SK-N-SH (cell line): Measurements from ENCODE around the gene C19orf18. TPM values are rescaled to one million over a fixed set of nuclear protein-coding genes. Genes with fewer than 3 reads are reported as not detected.

ENCODE experiments used
- CTCF ChIA-PET: fragments of 300-600, 350-600 bp; formaldehyde crosslinking; extraction: SDS; loops from one replicate; lab custom pipeline; 2021; lab: Yijun Ruan, JAX
- POLR2A ChIA-PET: fragments of 350-600 bp; sonication (Branson Sonifier 250); formaldehyde crosslinking; extraction: SDS; loops from one replicate; lab custom pipeline; 2020; ENCODE audit warnings: antibody characterized with exemption, inconsistent platforms; lab: Yijun Ruan, JAX
- DNase-seq: peaks from one replicate; pipeline ENCODE4 v3.0.0; 2012
- H2AFZ ChIP-seq: fragments of 200-600 bp; sonication (generic); 2 replicates; pipeline ENCODE4 v1.8.1; 2016; ENCODE audit warnings: antibody characterized with exemption, mild to moderate bottlenecking, low read depth
- H3F3A ChIP-seq: fragments of 200-600 bp; sonication (generic); replicated peaks from 2 replicates; pipeline ENCODE3; 2016; ENCODE audit warnings: antibody characterized with exemption, mild to moderate bottlenecking; ENCODE audit not compliant: insufficient read depth
- H3K27ac ChIP-seq, 2 experiments: fragments of 200-500 bp in 1 of 2; fragments of 200-600 bp in 1 of 2; sonication (Bioruptor generic) in 1 of 2; sonication (generic), shearing (Covaris generic) in 1 of 2; 2 replicates each; pipeline versions ENCODE4 v1.5.1 to v1.6.1; 2014 to 2016; ENCODE audit warnings: low read depth in 2 of 2, inconsistent platforms in 1 of 2, low read length in 1 of 2, mild to moderate bottlenecking in 1 of 2, mixed read lengths in 1 of 2
- H3K27me3 ChIP-seq: fragments of 200-600 bp; sonication (generic), shearing (Covaris generic); 2 replicates; pipeline ENCODE4 v1.6.1; 2016; ENCODE audit warnings: mixed run types; ENCODE audit not compliant: insufficient read depth
- H3K36me3 ChIP-seq, 2 experiments: fragments of 200-500 bp in 1 of 2; fragments of 200-600 bp in 1 of 2; sonication (Bioruptor generic) in 1 of 2; sonication (generic) in 1 of 2; replicated peaks in 1 of 2; 2 replicates each; pipeline versions ENCODE3 to v1.5.1; 2014 to 2016; ENCODE audit warnings: low read length in 1 of 2, mild to moderate bottlenecking in 1 of 2; ENCODE audit not compliant: insufficient read depth in 2 of 2, control insufficient read depth in 1 of 2
- H3K4me1 ChIP-seq, 2 experiments: fragments of 200-500 bp in 1 of 2; fragments of 200-600 bp in 1 of 2; sonication (Bioruptor generic) in 1 of 2; sonication (generic), shearing (Covaris generic) in 1 of 2; 2 replicates each; pipeline versions ENCODE4 v1.5.1 to v1.6.1; 2014 to 2016; ENCODE audit warnings: low read depth in 1 of 2, low read length in 1 of 2, mixed run types in 1 of 2; ENCODE audit not compliant: insufficient read depth in 2 of 2, control insufficient read depth in 1 of 2
- H3K4me2 ChIP-seq: fragments of 200-600 bp; sonication (generic), shearing (Covaris generic); 2 replicates; pipeline ENCODE4 v1.6.1; 2017; ENCODE audit warnings: mixed run types
- H3K4me3 ChIP-seq, 2 experiments: fragments of 200-500 bp in 1 of 2; fragments of 200-600 bp in 1 of 2; sonication (Bioruptor generic) in 1 of 2; sonication (generic), shearing (Covaris generic) in 1 of 2; 2 replicates each; pipeline versions ENCODE4 v1.5.1 to v1.8.1; 2014 to 2016; ENCODE audit warnings: low read depth in 2 of 2, inconsistent platforms in 1 of 2, low read length in 1 of 2, mild to moderate bottlenecking in 1 of 2, mixed read lengths in 1 of 2, moderate library complexity in 1 of 2
- H3K79me2 ChIP-seq: fragments of 200-600 bp; sonication (generic); 2 replicates; pipeline ENCODE4 v1.8.1; 2017; ENCODE audit warnings: mild to moderate bottlenecking; ENCODE audit not compliant: insufficient read depth
- H3K9ac ChIP-seq: fragments of 200-600 bp; sonication (generic); 2 replicates; pipeline ENCODE4 v1.6.1; 2017; ENCODE audit warnings: mixed run types
- H3K9me2 ChIP-seq: fragments of 200-600 bp; sonication (generic); 2 replicates; pipeline ENCODE4 v1.6.1; 2017; ENCODE audit warnings: mixed run types
- H3K9me3 ChIP-seq: fragments of 200-600 bp; sonication (generic); 2 replicates; pipeline ENCODE4 v1.6.1; 2017; ENCODE audit warnings: mixed run types, mild to moderate bottlenecking, moderate library complexity
- H4K20me1 ChIP-seq: fragments of 200-600 bp; sonication (generic); 2 replicates; pipeline ENCODE4 v1.6.1; 2017; ENCODE audit warnings: mild to moderate bottlenecking, mixed run types; ENCODE audit not compliant: insufficient read depth
- FOXM1 ChIP-seq: IDR thresholded peaks from 2 replicates; pipeline ENCODE4 v1.4.0; 2012; ENCODE audit warnings: low read depth, mild to moderate bottlenecking
- GABPA ChIP-seq: IDR thresholded peaks from 2 replicates; pipeline ENCODE4 v1.4.0; 2012; ENCODE audit warnings: low read depth, mild to moderate bottlenecking
- IRF3 ChIP-seq: fragments of 150-350 bp; IDR thresholded peaks from 2 replicates; pipeline ENCODE4 v1.6.1; 2016; ENCODE audit warnings: mild to moderate bottlenecking, low read depth, low read length
- MEF2A ChIP-seq: IDR thresholded peaks from 2 replicates; pipeline ENCODE4 v1.4.0; 2012; ENCODE audit warnings: low read depth, borderline replicate concordance
- MXI1 ChIP-seq: IDR thresholded peaks from 2 replicates; pipeline ENCODE4 v1.6.1; 2012; ENCODE audit warnings: mild to moderate bottlenecking, low read depth, low read length, improper control_type of control experiment
- NFIC ChIP-seq: IDR thresholded peaks from 2 replicates; pipeline ENCODE4 v1.4.0; 2012; ENCODE audit warnings: borderline replicate concordance
- NRF1 ChIP-seq: IDR thresholded peaks from 2 replicates; pipeline ENCODE4 v1.6.1; 2012; ENCODE audit warnings: low read depth, mild to moderate bottlenecking, low read length
- RAD21 ChIP-seq: IDR thresholded peaks from 2 replicates; pipeline ENCODE4 v1.6.1; 2012; ENCODE audit warnings: mild to moderate bottlenecking, low read length
- RFX5 ChIP-seq: IDR thresholded peaks from 2 replicates; pipeline ENCODE4 v1.6.1; 2012; ENCODE audit warnings: mild to moderate bottlenecking, improper control_type of control experiment, low read length
- SMC3 ChIP-seq: IDR thresholded peaks from 2 replicates; pipeline ENCODE4 v1.6.1; 2012; ENCODE audit warnings: low read depth, low read length, improper control_type of control experiment
- TAF1 ChIP-seq: IDR thresholded peaks from 2 replicates; pipeline ENCODE4 v1.6.1; 2012; ENCODE audit warnings: low read depth, mild to moderate bottlenecking, low read length, moderate library complexity, borderline replicate concordance
- WGBS: methylation state at CpG from one replicate; pipeline ENCODE4 v1.1.6; 2017; ENCODE audit warnings: low lambda C conversion rate; 5-methylcytosine and 5-hydroxymethylcytosine counted together
- polyA plus RNA-seq, 3 experiments: library from polyadenylated mRNA; depleted of rRNA; stranded (reverse); fragments of >200 nt; gene quantifications; 2 replicates each; pipeline ENCODE4 v1.2.3, GENCODE V29; 2012
- TF ChIP-seq, protein P1 (sequence below): IDR thresholded peaks from 2 replicates; pipeline ENCODE4 v1.4.0; 2012; ENCODE audit warnings: low read depth, borderline replicate concordance

Gene C19orf18
- polyA plus RNA-seq, 1 of the 3 experiments (the other 2 are of a cell fraction) = not detected

GRCh38 chr19:58014141-58014540, 39.8 kb upstream of the C19orf18 start (continued):
- no peak for TF ChIP-seq IRF3
- TF ChIP-seq, all 33 proteins: peak for 0

GRCh38 chr19:58010507-58010906, 36.2 kb upstream of the C19orf18 start:
- Histone ChIP-seq H3K79me2 (no peaks in the 10 kb centered on the region), H3K27ac (no peak overlapping the region), H2AFZ (no peak overlapping the region), H3K36me3 (no peaks in the 10 kb centered on the region), H3K9me3 (peaks cover 3% of the 10 kb centered on the region; the same call in 1 of the 2 replicates), H3K4me1 (no peaks in the 10 kb centered on the region), H3K4me2 (no peak overlapping the region), H3F3A (no peaks in the 10 kb centered on the region), H4K20me1 (no peaks in the 10 kb centered on the region), H3K4me3 (no peak overlapping the region), H3K9ac (no peak overlapping the region), H3K27me3 (no peaks in the 10 kb centered on the region), H3K9me2 (no peaks in the 10 kb centered on the region)
- CTCF ChIA-PET = no interaction called here
- DNase-seq = no peak
- TF ChIP-seq MEF2A (no peak), NRF1 (no peak), NFIC (no peak), GABPA (no peak), TAF1 (no peak), SMC3 (no peak)
- 90% methylated on average over 22 of the region's 22 CpGs for WGBS
- POLR2A ChIA-PET = no interaction called here

DNA sequence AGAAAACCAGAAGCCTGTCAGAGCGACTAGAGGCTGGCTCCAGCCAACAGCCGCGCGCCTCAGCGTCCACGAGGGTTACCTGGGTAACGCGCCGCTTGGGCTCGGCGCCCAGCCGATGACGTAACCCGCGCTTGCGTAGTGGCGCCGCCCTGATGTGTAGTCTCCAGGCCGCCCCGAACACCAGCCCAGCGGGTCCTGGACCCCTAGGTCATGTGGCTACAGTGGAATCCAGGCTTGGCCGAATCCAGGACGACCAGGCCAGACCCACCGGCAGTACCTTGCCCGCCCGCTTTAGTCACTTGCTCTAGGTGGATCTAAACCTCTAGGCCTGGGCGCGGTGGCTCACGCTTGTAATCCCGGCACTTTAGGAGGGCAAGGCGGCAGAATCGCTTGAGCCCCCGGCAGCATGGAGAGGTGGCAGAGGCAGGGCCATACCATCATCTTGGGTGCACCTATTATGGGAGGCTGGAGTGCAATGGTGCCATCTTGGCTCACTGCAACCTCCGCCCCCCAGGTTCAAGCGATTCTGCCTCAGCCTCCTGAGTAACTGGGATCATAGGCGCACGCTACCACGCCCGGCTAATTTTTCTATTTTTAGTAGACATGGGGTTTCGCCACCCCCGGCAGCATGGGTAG, 35.5 kb upstream of the C19orf18 start:
- ChIA-PET CTCF (no interaction called here), POLR2A (no interaction called here)
- 52% methylated on average over 19 of the region's 41 CpGs for WGBS
- no peak for DNase-seq
- TF ChIP-seq, protein P1, sequence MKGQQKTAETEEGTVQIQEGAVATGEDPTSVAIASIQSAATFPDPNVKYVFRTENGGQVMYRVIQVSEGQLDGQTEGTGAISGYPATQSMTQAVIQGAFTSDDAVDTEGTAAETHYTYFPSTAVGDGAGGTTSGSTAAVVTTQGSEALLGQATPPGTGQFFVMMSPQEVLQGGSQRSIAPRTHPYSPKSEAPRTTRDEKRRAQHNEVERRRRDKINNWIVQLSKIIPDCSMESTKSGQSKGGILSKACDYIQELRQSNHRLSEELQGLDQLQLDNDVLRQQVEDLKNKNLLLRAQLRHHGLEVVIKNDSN = no peak
- no peak for TF ChIP-seq FOXM1
- TF ChIP-seq RAD21 = no peak
- no peak for TF ChIP-seq GABPA
- TF ChIP-seq RFX5 = no peak
- no peak for TF ChIP-seq MEF2A
- TF ChIP-seq MXI1 = no peak
- no peak overlapping the region for H3K4me2 ChIP-seq
- no peak overlapping the region for H3K4me3 ChIP-seq
- H3K9me3 ChIP-seq = peaks cover 3% of the 10 kb centered on the region
- no peaks in the 10 kb centered on the region for H4K20me1 ChIP-seq
- H3F3A ChIP-seq = no peaks in the 10 kb centered on the region
- H3K27ac ChIP-seq = no peak overlapping the region
- H3K9ac ChIP-seq = no peak overlapping the region
- no peak overlapping the region for H2AFZ ChIP-seq
- H3K36me3 ChIP-seq = no peaks in the 10 kb centered on the region
- H3K4me1 ChIP-seq = no peaks in the 10 kb centered on the region
- no peaks in the 10 kb centered on the region for H3K79me2 ChIP-seq
- no peaks in the 10 kb centered on the region for H3K27me3 ChIP-seq
- no peaks in the 10 kb centered on the region for H3K9me2 ChIP-seq
